HEK293 (cell line): ENCODE data around the gene MBNL2.

Source experiments
- CTCF ChIA-PET: fragments of 350-600 bp; formaldehyde crosslinking; extraction: SDS; loops from one replicate; lab custom pipeline; 2021; ENCODE audit warnings: antibody characterized with exemption; lab: Yijun Ruan, JAX
- POLR2A ChIA-PET: fragments of 300-600 bp; formaldehyde crosslinking; extraction: SDS; loops from one replicate; lab custom pipeline; 2020; ENCODE audit warnings: antibody characterized with exemption, inconsistent platforms; lab: Yijun Ruan, JAX
- H3K27ac ChIP-seq: fragments of 200-500 bp; sonication (Bioruptor generic); 2 replicates; pipeline ENCODE4 v1.5.1; 2014; ENCODE audit warnings: low read depth, low read length, control low read depth, inconsistent platforms; ENCODE audit errors: extremely low read depth
- H3K36me3 ChIP-seq, 2 experiments: fragments of 200-500 bp in 1 of 2; sonication (Bioruptor generic) in 1 of 2; 1 replicate in 1 of 2; 2 replicates in 1 of 2; pipeline ENCODE4 v1.5.1; 2014 to 2017; ENCODE audit warnings: inconsistent platforms in 2 of 2, low read length in 2 of 2; ENCODE audit not compliant: control insufficient read depth in 2 of 2, insufficient read depth in 1 of 2
- H3K4me1 ChIP-seq: fragments of 200-500 bp; sonication (Bioruptor generic); 2 replicates; pipeline ENCODE4 v1.5.1; 2014; ENCODE audit warnings: mild to moderate bottlenecking, low read length, inconsistent platforms; ENCODE audit not compliant: control insufficient read depth, insufficient read depth
- H3K4me3 ChIP-seq: 2 replicates; pipeline ENCODE4 v1.5.1; 2011; ENCODE audit warnings: low read depth, mild to moderate bottlenecking, control low read depth, low read length, moderate library complexity
- H3K9me3 ChIP-seq: fragments of 200-500 bp; sonication (Bioruptor generic); 2 replicates; pipeline ENCODE4 v1.5.1; 2014; ENCODE audit warnings: low read depth, low read length, inconsistent platforms; ENCODE audit not compliant: control insufficient read depth, insufficient read depth
- BCL11A ChIP-seq: fragments of 450-650 bp; formaldehyde crosslinking; IDR thresholded peaks from 2 replicates; pipeline ENCODE4 v1.5.1; 2016; ENCODE audit warnings: low read depth, missing biosample characterization, missing genetic modification characterization
- GLIS2 ChIP-seq: fragments of 450-650 bp; formaldehyde crosslinking; IDR thresholded peaks from 2 replicates; pipeline ENCODE4 v1.5.1; 2016; ENCODE audit warnings: missing biosample characterization, missing genetic modification characterization
- HOXC10 ChIP-seq: sonication (generic); formaldehyde crosslinking; IDR thresholded peaks from 2 replicates; pipeline ENCODE4 v1.8.1; 2023; ENCODE audit warnings: mild to moderate bottlenecking, missing genetic modification reagents
- KLF16 ChIP-seq: fragments of 450-650 bp; formaldehyde crosslinking; IDR thresholded peaks from 2 replicates; pipeline ENCODE4 v1.5.1; 2017; ENCODE audit warnings: missing biosample characterization, missing genetic modification characterization
- SP3 ChIP-seq: fragments of 450-650 bp; formaldehyde crosslinking; IDR thresholded peaks from 2 replicates; pipeline ENCODE4 v1.5.1; 2016; ENCODE audit warnings: missing biosample characterization, missing genetic modification characterization
- SP7 ChIP-seq: fragments of 450-650 bp; formaldehyde crosslinking; IDR thresholded peaks from 2 replicates; pipeline ENCODE4 v1.5.1; 2016; ENCODE audit warnings: missing biosample characterization, missing genetic modification characterization
- ZIC2 ChIP-seq: fragments of 450-650 bp; formaldehyde crosslinking; IDR thresholded peaks from 2 replicates; pipeline ENCODE4 v1.5.1; 2016; ENCODE audit warnings: missing biosample characterization, missing genetic modification characterization
- ZNF16 ChIP-seq: fragments of 450-650 bp; formaldehyde crosslinking; IDR thresholded peaks from 2 replicates; pipeline ENCODE4 v1.5.1; 2016; ENCODE audit warnings: low read depth, missing biosample characterization, missing genetic modification characterization
- ZNF266 ChIP-seq: fragments of 450-650 bp; formaldehyde crosslinking; IDR thresholded peaks from 2 replicates; pipeline ENCODE4 v1.5.1; 2016; ENCODE audit warnings: missing biosample characterization, missing genetic modification characterization, low read depth
- ZNF596 ChIP-seq: fragments of 450-650 bp; IDR thresholded peaks from 2 replicates; pipeline ENCODE4 v1.5.0; 2018; ENCODE audit warnings: missing biosample characterization, mild to moderate bottlenecking, missing genetic modification characterization, moderate library complexity
- ZNF624 ChIP-seq: fragments of 450-650 bp; formaldehyde crosslinking; IDR thresholded peaks from 2 replicates; pipeline ENCODE4 v1.5.1; 2017; ENCODE audit warnings: missing biosample characterization, missing genetic modification characterization
- ZNF629 ChIP-seq: fragments of 450-650 bp; formaldehyde crosslinking; IDR thresholded peaks from 2 replicates; pipeline ENCODE4 v1.5.1; 2017; ENCODE audit warnings: missing biosample characterization, missing genetic modification characterization
- ZNF777 ChIP-seq: fragments of 450-650 bp; formaldehyde crosslinking; IDR thresholded peaks from 2 replicates; pipeline ENCODE4 v1.5.1; 2017; ENCODE audit warnings: missing biosample characterization, missing genetic modification characterization, borderline replicate concordance
- ZNF843 ChIP-seq: fragments of 450-650 bp; formaldehyde crosslinking; IDR thresholded peaks from 2 replicates; pipeline ENCODE4 v1.5.1; 2016; ENCODE audit warnings: missing biosample characterization, missing genetic modification characterization
- TF ChIP-seq, protein P1 (sequence below): fragments of 450-650 bp; formaldehyde crosslinking; IDR thresholded peaks from 2 replicates; pipeline ENCODE4 v1.5.1; 2016; ENCODE audit warnings: missing biosample characterization, missing genetic modification characterization
- TF ChIP-seq, protein P2 (sequence below): fragments of 450-650 bp; formaldehyde crosslinking; IDR thresholded peaks from 2 replicates; pipeline ENCODE4 v1.5.1; 2016; ENCODE audit warnings: missing biosample characterization, missing genetic modification characterization
- TF ChIP-seq, protein P3 (sequence below): fragments of 450-650 bp; formaldehyde crosslinking; IDR thresholded peaks from 2 replicates; pipeline ENCODE4 v1.5.1; 2016; ENCODE audit warnings: missing biosample characterization, missing genetic modification characterization, low read depth

MBNL2 gene

DNA sequence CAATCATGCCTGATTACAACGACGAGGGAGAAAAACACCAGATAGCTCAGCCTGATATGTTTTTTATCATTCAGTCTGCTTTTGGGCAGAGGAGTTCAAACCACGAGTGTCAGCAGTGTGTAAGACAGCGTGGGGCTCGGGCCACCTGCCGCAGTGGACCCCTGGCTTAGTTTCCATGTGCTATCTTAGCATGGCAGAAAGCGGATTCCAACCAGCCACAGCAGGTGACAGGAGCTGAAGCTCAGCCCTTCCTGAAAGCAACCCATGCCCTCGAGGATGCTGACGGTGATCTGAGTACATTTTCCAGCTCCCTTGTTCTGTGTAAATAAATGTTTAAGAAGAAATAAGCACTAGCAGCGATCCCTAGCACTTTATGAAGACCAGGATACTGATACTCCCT, 32.2 kb upstream of the MBNL2 start:
- H3K27ac ChIP-seq = no peak overlapping the region
- H3K9me3 ChIP-seq = no peaks in the 10 kb centered on the region
- ChIA-PET CTCF (interaction anchor here (0.5 kb wide), 1 partner anchor 170 kb away, joined by 4 read pairs; no protein-coding TSS in a partner anchor), POLR2A (no interaction called here)
- H3K4me1 ChIP-seq = no peaks in the 10 kb centered on the region
- no peaks in the 10 kb centered on the region for H3K36me3 ChIP-seq
- no peak for TF ChIP-seq HOXC10 (CRISPR knock-in tag)
- peak; percentile 50 for TF ChIP-seq ZIC2 (tag by site-specific recombination)
- TF ChIP-seq KLF16 (tag by site-specific recombination) = no peak
- TF ChIP-seq SP7 (tag by site-specific recombination) = no peak
- no peak for TF ChIP-seq ZNF266 (tag by site-specific recombination)
- H3K4me3 ChIP-seq = no peak overlapping the region

DNA sequence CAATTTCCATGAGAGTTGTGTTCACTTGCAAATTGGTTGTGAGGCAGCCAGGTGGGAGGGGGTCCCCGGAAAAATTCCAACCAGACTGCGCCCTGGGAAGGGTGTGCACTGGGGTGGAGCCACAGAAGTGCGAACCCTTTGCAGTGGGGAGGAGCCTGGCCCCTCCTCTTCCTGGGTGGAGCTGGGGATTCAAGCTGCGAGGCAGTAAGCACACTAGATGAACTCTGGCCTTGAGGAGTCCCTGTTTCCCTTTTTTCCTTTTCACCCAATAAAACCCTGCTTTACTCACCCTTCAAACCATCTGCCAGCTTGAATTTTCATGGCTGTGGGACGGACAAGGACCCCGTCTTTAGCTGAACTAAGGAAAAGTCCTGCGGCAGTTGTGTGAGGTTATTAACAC, 31.0 kb upstream of the MBNL2 start:
- Histone ChIP-seq H3K4me1 (no peaks in the 10 kb centered on the region), H3K27ac (no peak overlapping the region), H3K4me3 (no peak overlapping the region)
- TF ChIP-seq ZNF629 (tag by site-specific recombination) = no peak
- no peak for TF ChIP-seq ZNF596 (tag by site-specific recombination)
- no peak for TF ChIP-seq ZNF624
- TF ChIP-seq, protein P1, sequence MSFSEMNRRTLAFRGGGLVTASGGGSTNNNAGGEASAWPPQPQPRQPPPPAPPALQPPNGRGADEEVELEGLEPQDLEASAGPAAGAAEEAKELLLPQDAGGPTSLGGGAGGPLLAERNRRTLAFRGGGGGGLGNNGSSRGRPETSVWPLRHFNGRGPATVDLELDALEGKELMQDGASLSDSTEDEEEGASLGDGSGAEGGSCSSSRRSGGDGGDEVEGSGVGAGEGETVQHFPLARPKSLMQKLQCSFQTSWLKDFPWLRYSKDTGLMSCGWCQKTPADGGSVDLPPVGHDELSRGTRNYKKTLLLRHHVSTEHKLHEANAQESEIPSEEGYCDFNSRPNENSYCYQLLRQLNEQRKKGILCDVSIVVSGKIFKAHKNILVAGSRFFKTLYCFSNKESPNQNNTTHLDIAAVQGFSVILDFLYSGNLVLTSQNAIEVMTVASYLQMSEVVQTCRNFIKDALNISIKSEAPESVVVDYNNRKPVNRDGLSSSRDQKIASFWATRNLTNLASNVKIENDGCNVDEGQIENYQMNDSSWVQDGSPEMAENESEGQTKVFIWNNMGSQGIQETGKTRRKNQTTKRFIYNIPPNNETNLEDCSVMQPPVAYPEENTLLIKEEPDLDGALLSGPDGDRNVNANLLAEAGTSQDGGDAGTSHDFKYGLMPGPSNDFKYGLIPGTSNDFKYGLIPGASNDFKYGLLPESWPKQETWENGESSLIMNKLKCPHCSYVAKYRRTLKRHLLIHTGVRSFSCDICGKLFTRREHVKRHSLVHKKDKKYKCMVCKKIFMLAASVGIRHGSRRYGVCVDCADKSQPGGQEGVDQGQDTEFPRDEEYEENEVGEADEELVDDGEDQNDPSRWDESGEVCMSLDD (tag by site-specific recombination) = no peak
- TF ChIP-seq GLIS2 = no peak
- no peak for TF ChIP-seq SP3
- TF ChIP-seq HOXC10 (CRISPR knock-in tag) = no peak
- no peak for TF ChIP-seq BCL11A (tag by site-specific recombination)
- TF ChIP-seq, protein P2, sequence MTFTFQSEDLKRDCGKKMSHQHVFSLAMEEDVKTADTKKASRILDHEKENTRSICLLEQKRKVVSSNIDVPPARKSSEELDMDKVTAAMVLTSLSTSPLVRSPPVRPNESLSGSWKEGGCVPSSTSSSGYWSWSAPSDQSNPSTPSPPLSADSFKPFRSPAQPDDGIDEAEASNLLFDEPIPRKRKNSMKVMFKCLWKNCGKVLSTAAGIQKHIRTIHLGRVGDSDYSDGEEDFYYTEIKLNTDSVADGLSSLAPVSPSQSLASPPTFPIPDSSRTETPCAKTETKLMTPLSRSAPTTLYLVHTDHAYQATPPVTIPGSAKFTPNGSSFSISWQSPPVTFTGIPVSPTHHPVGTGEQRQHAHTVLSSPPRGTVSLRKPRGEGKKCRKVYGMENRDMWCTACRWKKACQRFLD (tag by site-specific recombination) = no peak
- TF ChIP-seq, protein P3, sequence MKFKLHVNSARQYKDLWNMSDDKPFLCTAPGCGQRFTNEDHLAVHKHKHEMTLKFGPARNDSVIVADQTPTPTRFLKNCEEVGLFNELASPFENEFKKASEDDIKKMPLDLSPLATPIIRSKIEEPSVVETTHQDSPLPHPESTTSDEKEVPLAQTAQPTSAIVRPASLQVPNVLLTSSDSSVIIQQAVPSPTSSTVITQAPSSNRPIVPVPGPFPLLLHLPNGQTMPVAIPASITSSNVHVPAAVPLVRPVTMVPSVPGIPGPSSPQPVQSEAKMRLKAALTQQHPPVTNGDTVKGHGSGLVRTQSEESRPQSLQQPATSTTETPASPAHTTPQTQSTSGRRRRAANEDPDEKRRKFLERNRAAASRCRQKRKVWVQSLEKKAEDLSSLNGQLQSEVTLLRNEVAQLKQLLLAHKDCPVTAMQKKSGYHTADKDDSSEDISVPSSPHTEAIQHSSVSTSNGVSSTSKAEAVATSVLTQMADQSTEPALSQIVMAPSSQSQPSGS (tag by site-specific recombination) = no peak
- TF ChIP-seq, all 188 proteins: peak for 0
- no peaks in the 10 kb centered on the region for H3K36me3 ChIP-seq
- CTCF ChIA-PET = interaction anchor here (1.4 kb wide), 1 partner anchor 81 kb away, joined by 6 read pairs; no protein-coding TSS in a partner anchor
- POLR2A ChIA-PET = no interaction called here
- H3K9me3 ChIP-seq = no peaks in the 10 kb centered on the region

DNA sequence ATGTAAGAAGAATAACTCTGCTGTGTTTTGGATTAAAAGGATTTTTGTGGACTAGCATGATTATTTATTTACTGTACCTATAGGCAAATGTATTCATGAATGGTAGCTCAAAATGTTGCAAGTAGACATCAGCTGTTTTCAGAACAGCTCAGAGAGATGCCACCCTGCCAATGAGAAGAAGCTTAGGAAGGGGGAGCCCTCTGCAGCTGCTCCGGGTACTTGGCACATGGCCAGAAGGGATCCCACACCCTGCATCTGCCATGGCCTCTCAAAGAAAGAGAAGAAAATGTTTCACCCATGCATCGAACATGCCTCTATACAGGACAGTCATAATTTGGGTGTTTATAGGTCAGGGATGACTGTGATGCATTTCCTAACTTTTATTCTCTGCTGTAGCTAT, 30.5 kb upstream of the MBNL2 start:
- Histone ChIP-seq H3K4me3 (no peak overlapping the region), H3K4me1 (no peaks in the 10 kb centered on the region), H3K27ac (no peak overlapping the region), H3K9me3 (no peaks in the 10 kb centered on the region), H3K36me3 (no peaks in the 10 kb centered on the region)
- no peak for TF ChIP-seq ZNF777
- TF ChIP-seq ZNF843 (tag by site-specific recombination) = no peak
- TF ChIP-seq ZNF16 (tag by site-specific recombination) = no peak
- ChIA-PET CTCF (interaction anchor here (0.7 to 1.4 kb wide), 2 partner anchors 21 to 82 kb away, joined by 6 read pairs; no protein-coding TSS in a partner anchor), POLR2A (no interaction called here)
